WTC11 (cell line): ENCODE measurements around the gene USP38. TPM values are rescaled to one million over a fixed set of nuclear protein-coding genes. Genes with fewer than 3 reads are reported as not detected.
"Not testable (repeated sequence)": the region's sequence is repeated elsewhere in the genome, so short reads cannot be mapped to it uniquely, and the experiment has no call there.

Source experiments
- ATAC-seq: fragments of 200-7000 bp; cut with Tn5 transposase; 2 replicates; pipeline ENCODE4 v1.10.0; 2021; ENCODE audit warnings: mild to moderate bottlenecking, moderate library complexity
- CTCF ChIA-PET: fragments of 300-600 bp; sonication (Branson Sonifier 250); formaldehyde crosslinking; loops from one replicate; lab custom pipeline; 2021; ENCODE audit warnings: antibody characterized with exemption; lab: Charles Lee
- POLR2A ChIA-PET: fragments of 350-600 bp; sonication (Branson Sonifier 250); formaldehyde crosslinking; loops from one replicate; lab custom pipeline; 2021; ENCODE audit warnings: antibody characterized with exemption; lab: Charles Lee
- DNase-seq: peaks from one replicate; pipeline ENCODE4 v3.0.0; 2021; ENCODE audit warnings: low spot score
- H3K27ac Mint-ChIP-seq: 2 replicates; pipeline ENCODE4 v1.8.0; 2021; ENCODE audit warnings: mixed read lengths
- H3K27me3 Mint-ChIP-seq: 2 replicates; pipeline ENCODE4 v1.8.0; 2021; ENCODE audit warnings: low read depth, mild to moderate bottlenecking, moderate library complexity, mixed read lengths
- H3K36me3 Mint-ChIP-seq: 2 replicates; pipeline ENCODE4 v1.8.0; 2021; ENCODE audit warnings: mixed read lengths
- H3K4me1 Mint-ChIP-seq: 2 replicates; pipeline ENCODE4 v1.8.0; 2022; ENCODE audit warnings: mixed read lengths
- H3K4me3 Mint-ChIP-seq: 2 replicates; pipeline ENCODE4 v1.8.0; 2021; ENCODE audit warnings: mild to moderate bottlenecking, moderate library complexity, mixed read lengths
- H3K9me3 Mint-ChIP-seq: 2 replicates; pipeline ENCODE4 v1.8.0; 2021; ENCODE audit warnings: mixed read lengths
- CREB1 ChIP-seq: sonication (generic); formaldehyde crosslinking; IDR thresholded peaks from 2 replicates; pipeline ENCODE4 v1.8.0; 2023; ENCODE audit warnings: mild to moderate bottlenecking, missing genetic modification reagents
- RELA ChIP-seq: sonication (generic); formaldehyde crosslinking; IDR thresholded peaks from 2 replicates; pipeline ENCODE4 v1.8.1; 2022; ENCODE audit warnings: missing genetic modification reagents, mild to moderate bottlenecking, borderline replicate concordance
- TCF7 ChIP-seq: sonication (generic); formaldehyde crosslinking; IDR thresholded peaks from 2 replicates; pipeline ENCODE4 v1.8.0; 2022; ENCODE audit warnings: mild to moderate bottlenecking, low read depth, missing genetic modification reagents, moderate library complexity
- total RNA-seq: library from RNA; stranded (reverse); gene quantifications from 3 replicates; pipeline ENCODE4 v1.2.3, GENCODE V29; 2021
- TF ChIP-seq, protein P1 (sequence below): fragments of 200-600 bp; IDR thresholded peaks from 2 replicates; pipeline ENCODE4 v1.8.0; 2022; ENCODE audit warnings: antibody characterized with exemption
- TF ChIP-seq, protein P2 (sequence below): fragments of 250-450 bp; sonication (Bioruptor Pico); conservative IDR thresholded peaks from 2 replicates; pipeline ENCODE4 v1.9.0; 2021; ENCODE audit warnings: mild to moderate bottlenecking
- TF ChIP-seq, protein P3 (sequence below): sonication (generic); formaldehyde crosslinking; conservative IDR thresholded peaks from 2 replicates; pipeline ENCODE4 v1.8.1; 2023; ENCODE audit warnings: mild to moderate bottlenecking, low read depth, missing genetic modification reagents, moderate library complexity
- TF ChIP-seq, protein P4 (sequence below): sonication (generic); formaldehyde crosslinking; conservative IDR thresholded peaks from 2 replicates; pipeline ENCODE4 v1.8.1; 2022; ENCODE audit warnings: mild to moderate bottlenecking, missing genetic modification reagents
- TF ChIP-seq, protein P5 (sequence below): sonication (generic); formaldehyde crosslinking; IDR thresholded peaks from 2 replicates; pipeline ENCODE4 v1.8.1; 2023; ENCODE audit warnings: mild to moderate bottlenecking, missing genetic modification reagents
- TF ChIP-seq, protein P6 (sequence below): sonication (generic); formaldehyde crosslinking; IDR thresholded peaks from 2 replicates; pipeline ENCODE4 v1.8.1; 2022; ENCODE audit warnings: low read depth, missing genetic modification reagents, borderline replicate concordance
- TF ChIP-seq, protein P7 (sequence below): sonication (generic); formaldehyde crosslinking; IDR thresholded peaks from 2 replicates; pipeline ENCODE4 v1.8.1; 2022; ENCODE audit warnings: low read depth, mild to moderate bottlenecking, moderate library complexity, missing genetic modification reagents, borderline replicate concordance

USP38 gene
- total RNA-seq, 1 experiment from 2014 or later: 10.3 TPM

DNA sequence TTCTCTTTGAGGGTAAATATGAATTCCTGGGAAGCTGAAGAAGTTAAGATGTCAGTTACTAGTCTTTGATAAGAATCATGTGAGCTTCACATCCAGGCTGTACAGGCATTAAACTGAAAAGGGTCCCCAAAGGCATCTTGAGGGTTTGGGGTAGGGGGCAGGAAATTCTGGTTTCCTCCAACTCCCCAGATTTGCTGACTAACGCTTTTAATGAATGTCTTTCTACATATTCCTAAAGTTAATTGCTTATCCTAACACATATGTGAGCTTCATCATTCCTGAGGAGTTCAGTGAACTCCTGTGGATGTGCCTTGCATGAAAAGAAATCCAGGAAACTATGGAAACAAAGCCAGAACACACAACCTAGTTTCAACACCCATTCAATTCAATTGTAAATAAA is 78.1 kb downstream of the USP38 start:
- peaks cover 24% of the 10 kb centered on the region for H3K4me1 Mint-ChIP-seq
- H3K36me3 Mint-ChIP-seq: peaks cover 20% of the 10 kb centered on the region
- H3K27me3 Mint-ChIP-seq: peaks cover 4% of the 10 kb centered on the region; the same call in 1 of the 2 replicates
- ChIA-PET CTCF (no interaction called here), POLR2A (interaction anchor here (0.7 kb wide), 1 partner anchor 809 kb away, joined by 3 read pairs; no protein-coding TSS in a partner anchor)
- peaks cover 40% of the 10 kb centered on the region for H3K9me3 Mint-ChIP-seq
- TF ChIP-seq, protein P1, sequence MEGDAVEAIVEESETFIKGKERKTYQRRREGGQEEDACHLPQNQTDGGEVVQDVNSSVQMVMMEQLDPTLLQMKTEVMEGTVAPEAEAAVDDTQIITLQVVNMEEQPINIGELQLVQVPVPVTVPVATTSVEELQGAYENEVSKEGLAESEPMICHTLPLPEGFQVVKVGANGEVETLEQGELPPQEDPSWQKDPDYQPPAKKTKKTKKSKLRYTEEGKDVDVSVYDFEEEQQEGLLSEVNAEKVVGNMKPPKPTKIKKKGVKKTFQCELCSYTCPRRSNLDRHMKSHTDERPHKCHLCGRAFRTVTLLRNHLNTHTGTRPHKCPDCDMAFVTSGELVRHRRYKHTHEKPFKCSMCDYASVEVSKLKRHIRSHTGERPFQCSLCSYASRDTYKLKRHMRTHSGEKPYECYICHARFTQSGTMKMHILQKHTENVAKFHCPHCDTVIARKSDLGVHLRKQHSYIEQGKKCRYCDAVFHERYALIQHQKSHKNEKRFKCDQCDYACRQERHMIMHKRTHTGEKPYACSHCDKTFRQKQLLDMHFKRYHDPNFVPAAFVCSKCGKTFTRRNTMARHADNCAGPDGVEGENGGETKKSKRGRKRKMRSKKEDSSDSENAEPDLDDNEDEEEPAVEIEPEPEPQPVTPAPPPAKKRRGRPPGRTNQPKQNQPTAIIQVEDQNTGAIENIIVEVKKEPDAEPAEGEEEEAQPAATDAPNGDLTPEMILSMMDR: no peak
- TF ChIP-seq TCF7 (CRISPR knock-in tag): no peak
- TF ChIP-seq, protein P2, sequence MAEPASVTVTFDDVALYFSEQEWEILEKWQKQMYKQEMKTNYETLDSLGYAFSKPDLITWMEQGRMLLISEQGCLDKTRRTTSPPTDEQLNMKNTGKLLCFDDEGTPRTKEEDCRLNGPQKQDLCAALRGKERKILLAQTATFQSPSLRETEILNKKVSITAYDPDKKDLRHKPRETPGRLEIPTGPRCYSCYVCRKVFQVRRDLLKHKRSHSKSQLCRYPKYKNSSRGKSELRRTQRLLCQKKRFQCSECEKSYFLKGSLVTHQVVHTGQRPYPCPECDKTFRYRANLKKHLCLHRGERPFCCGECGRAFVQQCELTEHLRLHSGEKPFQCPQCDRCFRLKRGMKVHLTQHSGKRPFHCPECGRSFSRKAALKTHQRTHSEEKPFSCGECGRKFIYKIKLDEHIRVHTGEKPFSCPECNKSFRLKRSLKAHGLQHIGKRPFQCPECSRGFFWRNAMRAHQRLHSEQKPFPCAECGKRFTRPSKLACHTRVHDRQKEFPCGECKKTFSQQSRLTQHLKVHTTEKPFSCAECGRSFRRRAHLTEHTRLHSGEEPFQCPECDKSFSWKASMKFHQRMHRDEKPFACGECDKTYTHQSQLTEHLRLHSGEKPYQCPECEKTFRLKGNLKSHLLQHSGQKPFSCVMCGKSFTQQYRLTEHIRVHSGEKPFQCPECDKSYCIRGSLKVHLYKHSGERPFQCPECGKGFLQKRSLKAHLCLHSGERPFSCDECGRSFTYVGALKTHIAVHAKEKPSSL: no peak
- TF ChIP-seq, protein P3, sequence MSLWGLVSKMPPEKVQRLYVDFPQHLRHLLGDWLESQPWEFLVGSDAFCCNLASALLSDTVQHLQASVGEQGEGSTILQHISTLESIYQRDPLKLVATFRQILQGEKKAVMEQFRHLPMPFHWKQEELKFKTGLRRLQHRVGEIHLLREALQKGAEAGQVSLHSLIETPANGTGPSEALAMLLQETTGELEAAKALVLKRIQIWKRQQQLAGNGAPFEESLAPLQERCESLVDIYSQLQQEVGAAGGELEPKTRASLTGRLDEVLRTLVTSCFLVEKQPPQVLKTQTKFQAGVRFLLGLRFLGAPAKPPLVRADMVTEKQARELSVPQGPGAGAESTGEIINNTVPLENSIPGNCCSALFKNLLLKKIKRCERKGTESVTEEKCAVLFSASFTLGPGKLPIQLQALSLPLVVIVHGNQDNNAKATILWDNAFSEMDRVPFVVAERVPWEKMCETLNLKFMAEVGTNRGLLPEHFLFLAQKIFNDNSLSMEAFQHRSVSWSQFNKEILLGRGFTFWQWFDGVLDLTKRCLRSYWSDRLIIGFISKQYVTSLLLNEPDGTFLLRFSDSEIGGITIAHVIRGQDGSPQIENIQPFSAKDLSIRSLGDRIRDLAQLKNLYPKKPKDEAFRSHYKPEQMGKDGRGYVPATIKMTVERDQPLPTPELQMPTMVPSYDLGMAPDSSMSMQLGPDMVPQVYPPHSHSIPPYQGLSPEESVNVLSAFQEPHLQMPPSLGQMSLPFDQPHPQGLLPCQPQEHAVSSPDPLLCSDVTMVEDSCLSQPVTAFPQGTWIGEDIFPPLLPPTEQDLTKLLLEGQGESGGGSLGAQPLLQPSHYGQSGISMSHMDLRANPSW (CRISPR knock-in tag): no peak
- TF ChIP-seq RELA (CRISPR knock-in tag): no peak
- TF ChIP-seq, protein P4, sequence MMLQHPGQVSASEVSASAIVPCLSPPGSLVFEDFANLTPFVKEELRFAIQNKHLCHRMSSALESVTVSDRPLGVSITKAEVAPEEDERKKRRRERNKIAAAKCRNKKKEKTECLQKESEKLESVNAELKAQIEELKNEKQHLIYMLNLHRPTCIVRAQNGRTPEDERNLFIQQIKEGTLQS (CRISPR knock-in tag): no peak
- TF ChIP-seq, protein P5, sequence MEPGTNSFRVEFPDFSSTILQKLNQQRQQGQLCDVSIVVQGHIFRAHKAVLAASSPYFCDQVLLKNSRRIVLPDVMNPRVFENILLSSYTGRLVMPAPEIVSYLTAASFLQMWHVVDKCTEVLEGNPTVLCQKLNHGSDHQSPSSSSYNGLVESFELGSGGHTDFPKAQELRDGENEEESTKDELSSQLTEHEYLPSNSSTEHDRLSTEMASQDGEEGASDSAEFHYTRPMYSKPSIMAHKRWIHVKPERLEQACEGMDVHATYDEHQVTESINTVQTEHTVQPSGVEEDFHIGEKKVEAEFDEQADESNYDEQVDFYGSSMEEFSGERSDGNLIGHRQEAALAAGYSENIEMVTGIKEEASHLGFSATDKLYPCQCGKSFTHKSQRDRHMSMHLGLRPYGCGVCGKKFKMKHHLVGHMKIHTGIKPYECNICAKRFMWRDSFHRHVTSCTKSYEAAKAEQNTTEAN (CRISPR knock-in tag): no peak
- TF ChIP-seq, protein P6, sequence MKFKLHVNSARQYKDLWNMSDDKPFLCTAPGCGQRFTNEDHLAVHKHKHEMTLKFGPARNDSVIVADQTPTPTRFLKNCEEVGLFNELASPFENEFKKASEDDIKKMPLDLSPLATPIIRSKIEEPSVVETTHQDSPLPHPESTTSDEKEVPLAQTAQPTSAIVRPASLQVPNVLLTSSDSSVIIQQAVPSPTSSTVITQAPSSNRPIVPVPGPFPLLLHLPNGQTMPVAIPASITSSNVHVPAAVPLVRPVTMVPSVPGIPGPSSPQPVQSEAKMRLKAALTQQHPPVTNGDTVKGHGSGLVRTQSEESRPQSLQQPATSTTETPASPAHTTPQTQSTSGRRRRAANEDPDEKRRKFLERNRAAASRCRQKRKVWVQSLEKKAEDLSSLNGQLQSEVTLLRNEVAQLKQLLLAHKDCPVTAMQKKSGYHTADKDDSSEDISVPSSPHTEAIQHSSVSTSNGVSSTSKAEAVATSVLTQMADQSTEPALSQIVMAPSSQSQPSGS (CRISPR knock-in tag): no peak
- no peak for TF ChIP-seq CREB1 (CRISPR knock-in tag)
- no peak overlapping the region for H3K4me3 Mint-ChIP-seq
- H3K27ac Mint-ChIP-seq: no peak overlapping the region
- ATAC-seq (no peak), DNase-seq (no peak)

DNA sequence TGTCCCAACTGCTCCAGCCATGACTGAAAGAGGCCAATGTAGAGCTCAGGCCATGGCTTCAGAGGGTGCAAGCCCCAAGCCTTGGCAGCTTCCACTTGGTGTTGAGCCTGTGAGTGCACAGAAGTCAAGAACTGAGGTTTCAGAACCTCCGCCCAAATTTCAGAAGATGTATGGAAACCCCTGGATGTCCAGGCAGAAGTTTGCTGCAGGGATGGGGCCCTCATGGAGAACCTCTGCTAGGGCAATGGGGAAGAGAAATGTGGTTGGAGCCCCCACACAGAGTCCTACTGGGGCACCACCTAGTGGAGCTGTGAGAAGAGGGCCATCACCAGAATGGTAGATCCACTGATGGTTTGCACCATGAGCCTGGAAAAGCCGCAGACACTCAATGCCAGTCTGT is 83.0 kb downstream of the USP38 start:
- ATAC-seq, DNase-seq, CTCF ChIA-PET, H3K27me3 Mint-ChIP-seq, POLR2A ChIA-PET, H3K4me1 Mint-ChIP-seq, H3K4me3 Mint-ChIP-seq, H3K27ac Mint-ChIP-seq: not testable (repeated sequence)
- peaks cover 59% of the 10 kb centered on the region for H3K9me3 Mint-ChIP-seq
- peaks cover 37% of the 10 kb centered on the region for H3K36me3 Mint-ChIP-seq

DNA sequence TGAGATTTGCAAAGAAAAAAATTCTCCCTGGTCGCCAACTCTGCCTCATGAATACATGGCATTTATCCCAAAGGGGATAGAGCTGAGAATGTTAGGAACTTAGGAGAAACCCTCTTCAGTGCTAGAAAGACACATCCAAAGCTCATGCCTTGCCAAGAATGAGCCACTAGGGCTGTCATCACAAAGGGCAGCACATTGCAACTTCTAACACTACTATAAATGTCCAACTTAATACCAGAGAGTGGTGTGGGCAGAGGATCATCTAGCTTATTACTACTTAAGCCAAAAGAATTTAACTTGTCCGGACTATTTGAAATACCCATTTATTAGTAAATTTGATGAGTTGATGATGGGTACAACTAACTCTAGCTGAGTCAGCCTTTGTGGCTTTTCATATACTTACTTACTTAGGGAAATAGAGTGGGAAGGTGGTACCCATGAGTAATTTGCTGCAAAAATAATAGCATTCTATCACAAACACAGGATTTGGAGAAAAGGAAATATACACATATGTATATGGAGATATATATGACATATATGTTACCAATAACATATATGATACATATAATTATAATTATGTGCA is 85.6 kb downstream of the USP38 start:
- peaks cover 48% of the 10 kb centered on the region for H3K9me3 Mint-ChIP-seq
- ChIA-PET POLR2A (no interaction called here), CTCF (no interaction called here)
- H3K4me3 Mint-ChIP-seq: no peak overlapping the region
- 0 out of 2 replicates have a peak, but pooled peaks cover 5% of the 10 kb centered on the region for H3K27me3 Mint-ChIP-seq
- DNase-seq (no peak), ATAC-seq (no peak)
- no peaks in the 10 kb centered on the region for H3K4me1 Mint-ChIP-seq
- H3K36me3 Mint-ChIP-seq: peaks cover 36% of the 10 kb centered on the region
- TF ChIP-seq, protein P7, sequence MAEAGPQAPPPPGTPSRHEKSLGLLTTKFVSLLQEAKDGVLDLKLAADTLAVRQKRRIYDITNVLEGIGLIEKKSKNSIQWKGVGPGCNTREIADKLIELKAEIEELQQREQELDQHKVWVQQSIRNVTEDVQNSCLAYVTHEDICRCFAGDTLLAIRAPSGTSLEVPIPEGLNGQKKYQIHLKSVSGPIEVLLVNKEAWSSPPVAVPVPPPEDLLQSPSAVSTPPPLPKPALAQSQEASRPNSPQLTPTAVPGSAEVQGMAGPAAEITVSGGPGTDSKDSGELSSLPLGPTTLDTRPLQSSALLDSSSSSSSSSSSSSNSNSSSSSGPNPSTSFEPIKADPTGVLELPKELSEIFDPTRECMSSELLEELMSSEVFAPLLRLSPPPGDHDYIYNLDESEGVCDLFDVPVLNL: no peak
- H3K27ac Mint-ChIP-seq: no peak overlapping the region
